Endothelial cell of umbilical vein (primary cell): ENCODE data around the gene MRPS34.

Source experiments
- EZH2 ChIP-seq: IDR thresholded peaks from 2 replicates; pipeline ENCODE4 v1.6.1; 2012; ENCODE audit warnings: borderline replicate concordance, low read depth, mild to moderate bottlenecking, moderate library complexity, low read length, inconsistent platforms; ENCODE audit not compliant: severe bottlenecking
- FOS ChIP-seq: IDR thresholded peaks from 2 replicates; pipeline ENCODE4 v1.6.1; 2011; ENCODE audit warnings: mild to moderate bottlenecking, low read length, moderate library complexity, borderline replicate concordance; ENCODE audit not compliant: insufficient read depth
- GATA2 ChIP-seq: IDR thresholded peaks from 2 replicates; pipeline ENCODE4 v1.7.0; 2011; ENCODE audit warnings: low read depth, mild to moderate bottlenecking, moderate library complexity, mixed read lengths, low read length; ENCODE audit not compliant: insufficient read length, insufficient read depth
- MAX ChIP-seq: IDR thresholded peaks from 2 replicates; pipeline ENCODE4 v1.6.1; 2011; ENCODE audit not compliant: insufficient read depth, insufficient read length
- MYC ChIP-seq: IDR thresholded peaks from one replicate; pipeline ENCODE4 v1.6.1; 2011; ENCODE audit warnings: mild to moderate bottlenecking, low read depth, low read length
- POLR2A ChIP-seq: IDR thresholded peaks from 2 replicates; pipeline ENCODE4 v1.6.1; 2012; ENCODE audit warnings: low read depth, mild to moderate bottlenecking, control low read depth, low read length
- POLR2AphosphoS5 ChIP-seq: IDR thresholded peaks from 2 replicates; pipeline ENCODE4 v1.6.1; 2012; ENCODE audit warnings: low read depth, mild to moderate bottlenecking, control low read depth, low read length, moderate library complexity; ENCODE audit not compliant: insufficient read depth
- TF ChIP-seq, protein P1 (sequence below), 2 donors: IDR thresholded peaks; 1 replicate in 1 of 2; 2 replicates in 1 of 2; pipeline ENCODE4 v1.5.1; 2011; ENCODE audit warnings: low read length in 2 of 2, mild to moderate bottlenecking in 2 of 2, moderate library complexity in 2 of 2, control low read depth in 1 of 2, inconsistent platforms in 1 of 2, low read depth in 1 of 2; ENCODE audit not compliant: insufficient read depth in 1 of 2; ENCODE audit errors: extremely low read depth in 1 of 2

DNA sequence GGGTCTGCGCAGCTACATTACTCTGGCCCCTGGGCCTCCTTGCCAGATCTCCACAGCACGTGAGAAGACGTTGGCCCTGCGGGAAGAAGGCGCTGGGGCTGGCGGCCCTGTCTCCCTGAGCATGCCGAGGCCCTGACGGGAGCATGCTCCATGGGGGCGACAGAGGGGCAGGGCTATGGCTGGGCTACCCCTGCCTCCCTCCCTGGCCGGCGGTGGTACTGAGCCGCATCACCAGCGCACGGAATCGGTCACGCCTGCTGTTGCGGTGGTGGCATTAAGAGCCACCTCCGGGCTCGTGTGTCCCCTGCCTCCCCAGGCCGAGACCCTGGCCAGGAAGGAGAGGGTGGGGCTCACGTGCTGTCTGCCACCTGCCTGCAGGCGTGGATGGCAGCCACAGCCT, 38.8 kb downstream of the MRPS34 start:
- TF ChIP-seq POLR2A (no peak), POLR2AphosphoS5 (no peak), FOS (no peak), MYC (no peak), MAX (no peak), EZH2 (no peak), GATA2 (no peak)
- TF ChIP-seq, protein P1, sequence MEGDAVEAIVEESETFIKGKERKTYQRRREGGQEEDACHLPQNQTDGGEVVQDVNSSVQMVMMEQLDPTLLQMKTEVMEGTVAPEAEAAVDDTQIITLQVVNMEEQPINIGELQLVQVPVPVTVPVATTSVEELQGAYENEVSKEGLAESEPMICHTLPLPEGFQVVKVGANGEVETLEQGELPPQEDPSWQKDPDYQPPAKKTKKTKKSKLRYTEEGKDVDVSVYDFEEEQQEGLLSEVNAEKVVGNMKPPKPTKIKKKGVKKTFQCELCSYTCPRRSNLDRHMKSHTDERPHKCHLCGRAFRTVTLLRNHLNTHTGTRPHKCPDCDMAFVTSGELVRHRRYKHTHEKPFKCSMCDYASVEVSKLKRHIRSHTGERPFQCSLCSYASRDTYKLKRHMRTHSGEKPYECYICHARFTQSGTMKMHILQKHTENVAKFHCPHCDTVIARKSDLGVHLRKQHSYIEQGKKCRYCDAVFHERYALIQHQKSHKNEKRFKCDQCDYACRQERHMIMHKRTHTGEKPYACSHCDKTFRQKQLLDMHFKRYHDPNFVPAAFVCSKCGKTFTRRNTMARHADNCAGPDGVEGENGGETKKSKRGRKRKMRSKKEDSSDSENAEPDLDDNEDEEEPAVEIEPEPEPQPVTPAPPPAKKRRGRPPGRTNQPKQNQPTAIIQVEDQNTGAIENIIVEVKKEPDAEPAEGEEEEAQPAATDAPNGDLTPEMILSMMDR (IDR thresholded peaks at IDR 0.05; ENCODE audit: extremely low read depth in 1 of 2, insufficient read depth in 1 of 2, low read depth in 1 of 2, low read length in 2 of 2) = no peak
